SK-N-SH treated with all-trans-retinoic acid at 6 μM for 48 hours (cell line): ENCODE measurements around the gene RAB27A.

Experiments
- ATAC-seq: fragments of 200-7000 bp; cut with Tn5 transposase; 3 replicates; pipeline ENCODE4 v1.9.1; 2020; ENCODE audit warnings: mild to moderate bottlenecking, moderate library complexity
- ARNTL ChIP-seq: fragments of 450-650 bp; formaldehyde crosslinking; IDR thresholded peaks from 2 replicates; pipeline ENCODE4 v1.5.0; 2020; ENCODE audit warnings: low read depth, mild to moderate bottlenecking, moderate library complexity, borderline replicate concordance
- BACH2 ChIP-seq: fragments of 250-450 bp; sonication (Bioruptor Pico); IDR thresholded peaks from 2 replicates; pipeline ENCODE4 v1.9.0; 2021; ENCODE audit warnings: mild to moderate bottlenecking, borderline replicate concordance
- CSDC2 ChIP-seq: fragments of 250-450 bp; sonication (Bioruptor Pico); IDR thresholded peaks from 2 replicates; pipeline ENCODE4 v1.5.0; 2020; ENCODE audit warnings: mild to moderate bottlenecking, moderate library complexity
- ESRRG ChIP-seq: fragments of 250-450 bp; sonication (Bioruptor Pico); IDR thresholded peaks from 2 replicates; pipeline ENCODE4 v1.6.1; 2021; ENCODE audit warnings: mild to moderate bottlenecking
- GLIS3 ChIP-seq: fragments of 250-450 bp; sonication (Bioruptor Pico); IDR thresholded peaks from 2 replicates; pipeline ENCODE4 v1.5.0; 2020; ENCODE audit warnings: mild to moderate bottlenecking, moderate library complexity
- ISL1 ChIP-seq: fragments of 250-450 bp; sonication (Bioruptor Pico); IDR thresholded peaks from 2 replicates; pipeline ENCODE4 v2.1.2; 2022; ENCODE audit warnings: mild to moderate bottlenecking, moderate library complexity
- OSR1 ChIP-seq: fragments of 250-450 bp; sonication (Bioruptor Pico); IDR thresholded peaks from 2 replicates; pipeline ENCODE4 v1.8.0; 2022; ENCODE audit warnings: moderate library complexity, mild to moderate bottlenecking, inconsistent platforms
- POU6F1 ChIP-seq: fragments of 250-450 bp; sonication (Bioruptor Pico); IDR thresholded peaks from 2 replicates; pipeline ENCODE4 v1.8.0; 2021; ENCODE audit warnings: low read depth, mild to moderate bottlenecking, moderate library complexity, borderline replicate concordance
- PPARA ChIP-seq: fragments of 250-450 bp; sonication (Bioruptor Pico); IDR thresholded peaks from 2 replicates; pipeline ENCODE4 v1.5.0; 2020; ENCODE audit warnings: mild to moderate bottlenecking, borderline replicate concordance
- RARB ChIP-seq: fragments of 250-450 bp; sonication (Bioruptor Pico); IDR thresholded peaks from 2 replicates; pipeline ENCODE4 v1.8.0; 2021; ENCODE audit warnings: mild to moderate bottlenecking, moderate library complexity
- SNAI2 ChIP-seq: fragments of 250-450 bp; sonication (Bioruptor Pico); IDR thresholded peaks from 2 replicates; pipeline ENCODE4 v1.5.0; 2020; ENCODE audit warnings: mild to moderate bottlenecking, moderate library complexity
- TCF4 ChIP-seq: fragments of 250-450 bp; sonication (Bioruptor Pico); IDR thresholded peaks from 2 replicates; pipeline ENCODE4 v1.8.0; 2021; ENCODE audit warnings: mild to moderate bottlenecking, moderate library complexity, borderline replicate concordance
- TOX ChIP-seq: fragments of 250-450 bp; sonication (Bioruptor Pico); IDR thresholded peaks from 2 replicates; pipeline ENCODE4 v1.8.0; 2021; ENCODE audit warnings: mild to moderate bottlenecking, moderate library complexity, borderline replicate concordance
- TSHZ2 ChIP-seq: fragments of 250-450 bp; sonication (Bioruptor Pico); IDR thresholded peaks from 2 replicates; pipeline ENCODE4 v1.5.0; 2020; ENCODE audit warnings: mild to moderate bottlenecking, moderate library complexity
- ZC3H10 ChIP-seq: fragments of 250-450 bp; sonication (Bioruptor Pico); IDR thresholded peaks from 2 replicates; pipeline ENCODE4 v1.5.1; 2021; ENCODE audit warnings: mild to moderate bottlenecking, moderate library complexity
- ZFP3 ChIP-seq: fragments of 250-450 bp; sonication (Bioruptor Pico); IDR thresholded peaks from 2 replicates; pipeline ENCODE4 v1.5.0; 2020; ENCODE audit warnings: mild to moderate bottlenecking, moderate library complexity
- ZFP30 ChIP-seq: fragments of 450-650 bp; formaldehyde crosslinking; IDR thresholded peaks from 2 replicates; pipeline ENCODE4 v1.5.0; 2022; ENCODE audit warnings: mild to moderate bottlenecking, moderate library complexity
- ZNF565 ChIP-seq: fragments of 450-650 bp; formaldehyde crosslinking; conservative IDR thresholded peaks from 2 replicates; pipeline ENCODE4 v1.5.0; 2020; ENCODE audit warnings: low read depth, mild to moderate bottlenecking, moderate library complexity
- ZNF8 ChIP-seq: fragments of 450-650 bp; formaldehyde crosslinking; IDR thresholded peaks from 2 replicates; pipeline ENCODE4 v1.5.0; 2020; ENCODE audit warnings: mild to moderate bottlenecking, moderate library complexity
- TF ChIP-seq, protein P1 (sequence below): fragments of 250-450 bp; sonication (Bioruptor Pico); IDR thresholded peaks from 2 replicates; pipeline ENCODE4 v1.5.1; 2020; ENCODE audit warnings: low read depth, mild to moderate bottlenecking, moderate library complexity
- TF ChIP-seq, protein P2 (sequence below): fragments of 250-450 bp; sonication (Bioruptor Pico); IDR thresholded peaks from 2 replicates; pipeline ENCODE4 v1.5.1; 2021; ENCODE audit warnings: mild to moderate bottlenecking, moderate library complexity
- TF ChIP-seq, protein P3 (sequence below): fragments of 250-450 bp; sonication (Bioruptor Pico); IDR thresholded peaks from 2 replicates; pipeline ENCODE4 v1.8.0; 2020; ENCODE audit warnings: mild to moderate bottlenecking, moderate library complexity, borderline replicate concordance

RAB27A gene

DNA sequence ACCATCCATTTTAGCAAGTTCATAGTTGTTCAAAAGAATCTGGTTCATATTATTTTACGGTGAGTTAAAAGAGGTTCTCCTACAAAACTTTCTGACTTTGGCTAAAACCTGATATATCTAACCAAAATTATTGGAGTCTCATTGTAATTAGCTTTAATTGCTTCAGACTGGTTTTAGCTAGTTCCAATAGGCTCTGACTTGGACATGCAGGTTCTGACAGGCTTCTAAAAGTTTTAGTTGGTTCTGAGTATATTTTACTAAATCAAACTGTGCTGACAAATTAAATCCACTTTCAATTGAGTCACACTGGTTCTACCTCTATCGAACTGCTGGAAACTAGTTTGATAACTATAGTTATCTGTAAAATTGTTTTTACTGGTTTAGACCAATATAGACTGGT lies 50.7 kb downstream of the RAB27A start:
- no peak for ATAC-seq
- TF ChIP-seq, protein P1, sequence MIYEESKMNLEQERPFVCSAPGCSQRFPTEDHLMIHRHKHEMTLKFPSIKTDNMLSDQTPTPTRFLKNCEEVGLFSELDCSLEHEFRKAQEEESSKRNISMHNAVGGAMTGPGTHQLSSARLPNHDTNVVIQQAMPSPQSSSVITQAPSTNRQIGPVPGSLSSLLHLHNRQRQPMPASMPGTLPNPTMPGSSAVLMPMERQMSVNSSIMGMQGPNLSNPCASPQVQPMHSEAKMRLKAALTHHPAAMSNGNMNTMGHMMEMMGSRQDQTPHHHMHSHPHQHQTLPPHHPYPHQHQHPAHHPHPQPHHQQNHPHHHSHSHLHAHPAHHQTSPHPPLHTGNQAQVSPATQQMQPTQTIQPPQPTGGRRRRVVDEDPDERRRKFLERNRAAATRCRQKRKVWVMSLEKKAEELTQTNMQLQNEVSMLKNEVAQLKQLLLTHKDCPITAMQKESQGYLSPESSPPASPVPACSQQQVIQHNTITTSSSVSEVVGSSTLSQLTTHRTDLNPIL (CRISPR knock-in tag): no peak
- no peak for TF ChIP-seq TSHZ2 (CRISPR knock-in tag)
- no peak for TF ChIP-seq ZNF565
- TF ChIP-seq POU6F1: no peak
- TF ChIP-seq, protein P2, sequence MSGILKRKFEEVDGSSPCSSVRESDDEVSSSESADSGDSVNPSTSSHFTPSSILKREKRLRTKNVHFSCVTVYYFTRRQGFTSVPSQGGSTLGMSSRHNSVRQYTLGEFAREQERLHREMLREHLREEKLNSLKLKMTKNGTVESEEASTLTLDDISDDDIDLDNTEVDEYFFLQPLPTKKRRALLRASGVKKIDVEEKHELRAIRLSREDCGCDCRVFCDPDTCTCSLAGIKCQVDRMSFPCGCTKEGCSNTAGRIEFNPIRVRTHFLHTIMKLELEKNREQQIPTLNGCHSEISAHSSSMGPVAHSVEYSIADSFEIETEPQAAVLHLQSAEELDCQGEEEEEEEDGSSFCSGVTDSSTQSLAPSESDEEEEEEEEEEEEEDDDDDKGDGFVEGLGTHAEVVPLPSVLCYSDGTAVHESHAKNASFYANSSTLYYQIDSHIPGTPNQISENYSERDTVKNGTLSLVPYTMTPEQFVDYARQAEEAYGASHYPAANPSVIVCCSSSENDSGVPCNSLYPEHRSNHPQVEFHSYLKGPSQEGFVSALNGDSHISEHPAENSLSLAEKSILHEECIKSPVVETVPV (CRISPR knock-in tag): no peak
- no peak for TF ChIP-seq PPARA (CRISPR knock-in tag)
- no peak for TF ChIP-seq GLIS3
- TF ChIP-seq TOX: no peak
- TF ChIP-seq CSDC2 (CRISPR knock-in tag): no peak
- TF ChIP-seq, protein P3, sequence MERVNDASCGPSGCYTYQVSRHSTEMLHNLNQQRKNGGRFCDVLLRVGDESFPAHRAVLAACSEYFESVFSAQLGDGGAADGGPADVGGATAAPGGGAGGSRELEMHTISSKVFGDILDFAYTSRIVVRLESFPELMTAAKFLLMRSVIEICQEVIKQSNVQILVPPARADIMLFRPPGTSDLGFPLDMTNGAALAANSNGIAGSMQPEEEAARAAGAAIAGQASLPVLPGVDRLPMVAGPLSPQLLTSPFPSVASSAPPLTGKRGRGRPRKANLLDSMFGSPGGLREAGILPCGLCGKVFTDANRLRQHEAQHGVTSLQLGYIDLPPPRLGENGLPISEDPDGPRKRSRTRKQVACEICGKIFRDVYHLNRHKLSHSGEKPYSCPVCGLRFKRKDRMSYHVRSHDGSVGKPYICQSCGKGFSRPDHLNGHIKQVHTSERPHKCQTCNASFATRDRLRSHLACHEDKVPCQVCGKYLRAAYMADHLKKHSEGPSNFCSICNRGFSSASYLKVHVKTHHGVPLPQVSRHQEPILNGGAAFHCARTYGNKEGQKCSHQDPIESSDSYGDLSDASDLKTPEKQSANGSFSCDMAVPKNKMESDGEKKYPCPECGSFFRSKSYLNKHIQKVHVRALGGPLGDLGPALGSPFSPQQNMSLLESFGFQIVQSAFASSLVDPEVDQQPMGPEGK (CRISPR knock-in tag): no peak
- TF ChIP-seq RARB (CRISPR knock-in tag): no peak
- TF ChIP-seq ARNTL (CRISPR knock-in tag): no peak
- TF ChIP-seq ISL1 (CRISPR knock-in tag): no peak
- TF ChIP-seq OSR1 (CRISPR knock-in tag): no peak
- no peak for TF ChIP-seq ZC3H10 (CRISPR knock-in tag)
- TF ChIP-seq ZFP3: no peak
- no peak for TF ChIP-seq BACH2
- no peak for TF ChIP-seq ZNF8 (CRISPR knock-in tag)
- TF ChIP-seq, all 23 proteins: peak for 0

DNA sequence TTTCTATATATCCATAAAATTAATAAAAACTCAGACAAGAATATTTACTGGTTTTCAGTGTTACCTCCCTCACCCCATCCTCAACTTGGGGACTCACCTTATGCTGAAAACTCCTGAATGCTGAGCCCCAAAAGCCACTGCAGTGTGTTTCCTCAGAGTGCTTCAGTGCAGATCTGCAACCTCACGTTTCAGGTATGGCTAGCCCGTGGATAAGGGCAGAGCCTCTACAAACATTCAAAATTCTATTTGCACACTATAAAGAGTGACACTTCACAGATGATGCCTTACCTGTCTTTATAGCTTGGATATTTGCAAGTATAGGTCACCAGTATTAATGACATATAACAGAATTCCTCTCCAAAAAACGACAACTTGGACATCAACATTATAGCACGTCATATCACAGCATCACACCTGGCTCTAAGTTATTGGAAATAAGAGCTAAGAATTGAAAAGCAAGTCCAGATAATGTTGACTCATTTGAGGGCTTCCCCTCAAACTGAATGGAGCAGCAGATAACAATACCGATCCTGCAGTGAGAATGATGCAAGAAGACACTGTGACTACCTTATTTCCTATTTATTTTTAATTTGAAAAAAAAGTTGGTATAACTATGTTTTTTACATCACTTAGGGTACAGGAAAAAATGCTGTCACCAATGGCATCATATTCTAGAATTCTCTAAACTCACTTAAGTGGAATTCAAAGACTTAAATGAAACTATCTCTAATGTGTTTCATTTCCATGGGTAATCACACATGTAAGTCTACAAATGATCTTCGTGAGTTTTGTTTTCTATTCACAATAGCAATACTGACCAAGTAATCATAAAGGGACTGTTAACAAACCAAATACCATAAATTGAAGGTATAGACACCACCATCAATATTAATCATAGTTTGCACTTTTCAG lies 52.1 kb downstream of the RAB27A start:
- no peak for ATAC-seq
- TF ChIP-seq ARNTL (CRISPR knock-in tag) (no peak), PPARA (CRISPR knock-in tag) (no peak), GLIS3 (no peak), OSR1 (CRISPR knock-in tag) (no peak), BACH2 (no peak), ESRRG (CRISPR knock-in tag) (no peak), TCF4 (no peak), ZNF8 (CRISPR knock-in tag) (no peak), RARB (CRISPR knock-in tag) (no peak), CSDC2 (CRISPR knock-in tag) (no peak), POU6F1 (no peak), ZFP30 (CRISPR knock-in tag) (no peak), SNAI2 (CRISPR knock-in tag) (no peak), ZC3H10 (CRISPR knock-in tag) (no peak)
- TF ChIP-seq, protein P1 (CRISPR knock-in tag): no peak
- TF ChIP-seq, protein P3 (CRISPR knock-in tag): no peak
- TF ChIP-seq, protein P2 (CRISPR knock-in tag): no peak
